Large intestine (tissue), 3 donors: ENCODE results near the gene CFAP141. TPM values are rescaled to one million over a fixed set of nuclear protein-coding genes. Genes with fewer than 3 reads are reported as not detected.
A peak's percentile ranks its signal among the peaks of the same experiment; 100 is the strongest.

ENCODE experiments used
- DNase-seq, 2 donors: peaks; one replicate each; pipeline versions ENCODE4 v3.0.0 to v3.0.0-alpha.2; 2013
- H3K27ac ChIP-seq: one replicate; pipeline ENCODE4 v1.5.1; 2013; ENCODE audit warnings: low read length
- H3K27me3 ChIP-seq: 2 replicates; pipeline ENCODE4 v1.6.1; 2013; ENCODE audit warnings: low read length; ENCODE audit not compliant: control insufficient read depth, insufficient read depth
- H3K36me3 ChIP-seq: 2 replicates; pipeline ENCODE4 v1.6.1; 2013; ENCODE audit warnings: low read length; ENCODE audit not compliant: control insufficient read depth, insufficient read depth
- H3K4me1 ChIP-seq: one replicate; pipeline ENCODE4 v1.6.1; 2013; ENCODE audit warnings: low read length; ENCODE audit not compliant: control insufficient read depth, insufficient read depth
- H3K4me3 ChIP-seq: one replicate; pipeline ENCODE4 v1.5.1; 2013; ENCODE audit warnings: low read length
- H3K9me3 ChIP-seq: one replicate; pipeline ENCODE4 v1.6.1; 2013; ENCODE audit warnings: mild to moderate bottlenecking, low read depth, low read length, moderate library complexity; ENCODE audit not compliant: control insufficient read depth
- WGBS: methylation state at CpG from one replicate; pipeline ENCODE4 v1.1.5; 2013; ENCODE audit warnings: low lambda C conversion rate; ENCODE audit not compliant: insufficient coverage; 5-methylcytosine and 5-hydroxymethylcytosine counted together
- polyA plus RNA-seq: library from polyadenylated mRNA; unstranded; fragments of 120-200 nt; gene quantifications from one replicate; pipeline ENCODE4 v1.2.1, GENCODE V29; 2013

Gene CFAP141
- polyA plus RNA-seq, 1 donor = not detected

DNA sequence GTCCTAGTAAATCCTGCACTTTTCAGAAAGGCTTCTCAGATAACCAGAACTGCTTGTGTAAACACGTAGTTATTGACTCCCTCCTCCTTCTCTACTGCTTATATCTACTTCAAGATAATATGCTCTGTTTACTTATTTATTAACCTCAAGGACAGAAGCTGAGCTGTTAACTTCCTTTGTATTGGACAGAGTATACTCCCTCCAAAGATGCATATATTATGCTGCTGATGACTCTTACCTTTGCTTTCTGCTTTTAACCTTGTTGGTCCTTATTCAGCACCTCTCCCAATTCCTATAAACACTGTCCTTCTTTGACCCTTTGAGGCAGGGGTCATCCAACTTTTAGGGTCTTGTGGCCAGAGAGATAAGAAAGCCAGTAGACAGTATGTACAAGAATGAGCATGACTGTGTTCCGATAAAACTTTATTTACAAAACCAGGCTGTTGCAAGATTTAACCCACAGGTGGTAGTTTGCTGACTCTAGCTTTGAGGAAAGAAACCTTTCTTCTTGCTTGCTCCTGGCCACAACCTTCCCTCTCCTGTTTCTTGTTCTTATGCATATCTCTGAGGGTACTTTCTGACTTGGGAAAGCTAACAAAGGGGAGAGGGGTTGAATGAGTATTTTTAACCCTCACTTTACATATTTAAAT lies 19.2 kb downstream of the CFAP141 start:
- peak in 1 of 2 donors; percentile 27 for DNase-seq
- WGBS = 0% methylated on average over 1 of the region's 2 CpGs
- no peaks in the 10 kb centered on the region for H3K9me3 ChIP-seq
- peaks cover 3% of the 10 kb centered on the region for H3K4me1 ChIP-seq
- H3K27me3 ChIP-seq = peaks cover 11% of the 10 kb centered on the region
- H3K36me3 ChIP-seq = no peaks in the 10 kb centered on the region
- H3K27ac ChIP-seq = no peak overlapping the region
- H3K4me3 ChIP-seq = no peak overlapping the region

DNA sequence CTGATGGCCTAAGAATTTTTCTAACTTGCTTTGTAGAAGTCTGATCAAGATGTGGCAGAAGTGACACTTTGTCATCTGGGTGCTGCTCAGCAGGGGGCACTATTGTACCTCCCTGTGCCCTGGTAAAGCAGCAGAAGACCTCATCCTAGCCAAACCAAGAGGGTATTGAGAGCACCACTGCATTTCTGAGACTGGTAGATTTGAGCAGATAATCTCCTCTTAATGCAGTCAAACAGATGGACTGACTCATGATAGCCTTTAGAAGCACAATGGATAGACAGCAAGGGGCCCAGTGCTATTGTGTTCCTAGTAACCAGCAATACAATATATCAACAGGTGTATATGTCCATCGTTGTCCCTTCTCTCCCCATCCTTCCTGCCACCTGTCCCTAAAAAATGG lies 20.0 kb downstream of the CFAP141 start:
- Histone ChIP-seq H3K4me3 (no peak overlapping the region), H3K4me1 (peaks cover 7% of the 10 kb centered on the region), H3K27ac (no peak overlapping the region), H3K36me3 (no peaks in the 10 kb centered on the region), H3K27me3 (peaks cover 6% of the 10 kb centered on the region), H3K9me3 (no peaks in the 10 kb centered on the region)
- no CpG with 5 or more reads among the region's 1 CpG for WGBS
- DNase-seq = peak; percentile 46 to 51

DNA sequence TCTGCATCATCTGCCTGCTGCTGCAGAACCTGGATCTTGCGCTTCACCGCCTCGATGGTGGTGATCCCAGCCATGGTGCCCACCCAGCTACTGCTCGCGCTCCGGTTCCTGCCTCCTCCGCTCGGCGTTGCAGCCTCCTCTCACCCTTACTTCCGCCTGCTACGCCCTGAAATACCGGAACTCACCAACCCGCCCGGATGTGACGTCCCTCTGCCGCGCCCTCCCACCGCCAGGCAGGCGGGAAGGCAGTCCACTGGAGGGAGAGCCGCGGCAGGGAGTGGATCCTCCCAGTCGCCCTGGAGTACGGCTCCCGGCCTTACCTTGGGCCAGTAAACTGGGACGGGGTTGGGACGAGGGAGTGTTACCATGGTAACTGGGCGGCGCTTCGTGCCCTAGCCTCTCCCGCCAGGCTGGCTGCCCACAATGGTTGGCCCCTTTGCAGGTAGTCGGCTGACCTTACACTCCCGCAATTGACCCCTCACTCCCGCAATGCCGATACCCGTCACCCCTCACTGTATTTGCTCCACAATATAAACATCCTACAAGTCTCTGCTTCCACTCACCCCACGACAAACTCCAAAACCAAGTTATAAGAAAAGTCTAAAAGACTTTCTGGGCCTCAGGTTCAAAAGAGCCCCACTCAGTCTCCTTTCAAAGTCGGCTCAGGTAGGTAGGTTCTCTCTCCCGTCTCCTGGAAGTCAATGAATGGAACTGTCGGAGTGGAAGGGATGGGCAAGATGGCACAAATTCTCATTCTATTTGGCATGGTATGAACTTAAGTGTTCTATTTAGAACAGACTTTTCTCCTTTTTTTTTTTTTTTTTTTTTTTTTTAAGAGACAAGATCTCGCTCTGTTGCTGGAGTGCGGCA lies 22.9 kb downstream of the CFAP141 start:
- peaks cover 32% of the 10 kb centered on the region for H3K4me1 ChIP-seq
- no peaks in the 10 kb centered on the region for H3K9me3 ChIP-seq
- peak overlapping the region; percentile 91 for H3K4me3 ChIP-seq
- peak; percentile 98 for DNase-seq
- WGBS = no CpG with 5 or more reads among the region's 41 CpGs
- no peaks in the 10 kb centered on the region for H3K36me3 ChIP-seq
- H3K27ac ChIP-seq = peak overlapping the region; percentile 99
- no peaks in the 10 kb centered on the region for H3K27me3 ChIP-seq

DNA sequence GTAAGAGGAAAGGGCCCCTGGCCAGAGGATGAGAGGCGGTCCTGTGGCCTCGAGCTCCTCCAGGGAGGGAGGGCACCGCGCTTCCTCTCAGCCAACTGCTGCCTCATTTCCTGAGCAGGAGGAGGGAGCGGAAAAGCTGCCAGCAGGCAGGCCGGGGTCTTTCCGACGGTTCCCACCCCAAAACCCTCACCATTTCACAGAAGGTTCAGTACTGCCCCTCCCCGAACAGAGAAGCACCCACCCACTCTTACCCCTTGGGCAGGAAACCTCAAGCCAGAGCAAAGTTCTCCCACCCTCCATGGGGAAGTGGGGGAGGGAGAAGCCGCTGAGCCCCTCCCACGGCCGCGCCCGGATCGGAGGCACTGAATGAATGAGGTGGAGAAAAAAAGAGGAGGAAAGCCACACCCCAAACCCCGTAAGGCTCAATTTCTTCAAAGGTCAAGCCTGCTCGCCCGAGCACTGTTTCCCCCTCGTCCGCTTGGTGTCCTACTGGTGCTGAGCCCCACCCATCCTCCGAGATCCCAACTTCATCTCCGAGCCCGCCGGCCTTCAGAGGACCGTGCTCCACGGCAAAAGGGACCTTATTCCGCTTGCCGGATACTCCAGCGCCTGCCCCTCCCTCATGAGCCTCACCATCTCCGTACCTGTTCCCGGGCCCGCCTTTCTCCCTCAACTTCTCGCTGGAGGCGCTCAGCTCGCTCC lies 23.6 kb downstream of the CFAP141 start:
- WGBS = no CpG with 5 or more reads among the region's 35 CpGs
- Histone ChIP-seq H3K27me3 (no peaks in the 10 kb centered on the region), H3K4me3 (peak overlapping the region; percentile 91), H3K27ac (peak overlapping the region; percentile 99), H3K9me3 (no peaks in the 10 kb centered on the region), H3K4me1 (peaks cover 36% of the 10 kb centered on the region), H3K36me3 (peaks cover 3% of the 10 kb centered on the region)
- DNase-seq = peak; percentile 88 to 89

DNA sequence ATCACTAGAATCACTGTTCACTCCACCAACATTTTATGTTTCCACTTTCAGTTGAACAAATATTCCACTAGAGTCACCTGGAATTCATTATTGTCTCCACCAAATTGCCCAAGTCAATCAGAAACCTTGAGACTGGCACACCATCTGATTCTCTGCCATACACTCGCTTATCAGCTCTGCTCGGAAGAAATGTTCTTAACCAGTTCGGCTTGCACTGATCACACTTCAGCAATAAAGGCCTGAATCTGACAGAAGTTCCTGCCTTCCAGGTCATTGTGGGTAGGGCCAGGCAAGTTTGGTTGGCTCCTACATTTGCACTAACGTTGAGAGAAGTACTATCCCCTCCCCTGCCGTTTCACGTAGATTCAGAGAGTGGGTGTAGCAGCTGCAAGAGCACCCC lies 24.2 kb downstream of the CFAP141 start:
- no peaks in the 10 kb centered on the region for H3K9me3 ChIP-seq
- H3K27me3 ChIP-seq = no peaks in the 10 kb centered on the region
- H3K4me1 ChIP-seq = peaks cover 40% of the 10 kb centered on the region
- peak overlapping the region; percentile 91 for H3K4me3 ChIP-seq
- no CpG with 5 or more reads among the region's 6 CpGs for WGBS
- H3K27ac ChIP-seq = peak overlapping the region; percentile 99
- peak in 1 of 2 donors; percentile 94 for DNase-seq
- peaks cover 3% of the 10 kb centered on the region for H3K36me3 ChIP-seq

DNA sequence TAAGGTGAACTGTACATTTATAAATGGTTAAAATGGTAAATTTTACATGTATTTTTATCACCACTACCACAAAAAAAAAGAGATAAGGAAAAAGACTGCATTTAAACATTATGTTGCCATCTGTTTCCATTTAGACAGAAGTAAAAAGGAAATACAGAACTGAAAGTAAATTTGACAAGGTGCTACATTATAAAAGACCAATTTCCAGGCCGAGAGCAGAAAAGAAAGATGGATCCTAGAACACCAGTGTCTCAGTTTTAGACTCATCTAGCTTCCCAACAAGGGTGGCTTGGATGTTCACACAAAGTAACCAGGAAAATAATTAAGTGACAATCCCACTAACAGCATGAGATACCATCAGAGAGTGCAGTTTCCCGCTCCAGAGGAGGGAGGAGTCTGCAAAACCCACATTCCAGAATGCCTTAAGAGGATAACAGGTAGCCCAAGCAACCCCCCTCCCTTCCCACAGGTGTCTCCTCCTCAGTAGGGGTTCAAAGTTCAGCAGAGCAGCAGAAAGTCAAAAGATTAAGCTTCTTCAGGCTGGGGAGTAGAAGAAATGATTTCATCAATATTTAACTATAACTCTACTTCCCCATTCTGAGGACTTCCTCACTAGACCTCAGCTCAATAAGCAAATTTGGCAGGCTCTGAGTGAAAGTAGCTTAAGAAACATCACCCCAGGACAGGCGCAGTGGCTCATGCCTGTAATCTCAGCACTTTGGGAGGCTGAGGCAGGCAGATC lies 26.0 kb downstream of the CFAP141 start:
- DNase-seq = peak; percentile 71 to 82
- H3K36me3 ChIP-seq = peaks cover 11% of the 10 kb centered on the region
- H3K4me1 ChIP-seq = peaks cover 42% of the 10 kb centered on the region
- no peak overlapping the region for H3K4me3 ChIP-seq
- peak overlapping the region; percentile 99 for H3K27ac ChIP-seq
- no peaks in the 10 kb centered on the region for H3K9me3 ChIP-seq
- no CpG with 5 or more reads among the region's 3 CpGs for WGBS
- H3K27me3 ChIP-seq = no peaks in the 10 kb centered on the region

DNA sequence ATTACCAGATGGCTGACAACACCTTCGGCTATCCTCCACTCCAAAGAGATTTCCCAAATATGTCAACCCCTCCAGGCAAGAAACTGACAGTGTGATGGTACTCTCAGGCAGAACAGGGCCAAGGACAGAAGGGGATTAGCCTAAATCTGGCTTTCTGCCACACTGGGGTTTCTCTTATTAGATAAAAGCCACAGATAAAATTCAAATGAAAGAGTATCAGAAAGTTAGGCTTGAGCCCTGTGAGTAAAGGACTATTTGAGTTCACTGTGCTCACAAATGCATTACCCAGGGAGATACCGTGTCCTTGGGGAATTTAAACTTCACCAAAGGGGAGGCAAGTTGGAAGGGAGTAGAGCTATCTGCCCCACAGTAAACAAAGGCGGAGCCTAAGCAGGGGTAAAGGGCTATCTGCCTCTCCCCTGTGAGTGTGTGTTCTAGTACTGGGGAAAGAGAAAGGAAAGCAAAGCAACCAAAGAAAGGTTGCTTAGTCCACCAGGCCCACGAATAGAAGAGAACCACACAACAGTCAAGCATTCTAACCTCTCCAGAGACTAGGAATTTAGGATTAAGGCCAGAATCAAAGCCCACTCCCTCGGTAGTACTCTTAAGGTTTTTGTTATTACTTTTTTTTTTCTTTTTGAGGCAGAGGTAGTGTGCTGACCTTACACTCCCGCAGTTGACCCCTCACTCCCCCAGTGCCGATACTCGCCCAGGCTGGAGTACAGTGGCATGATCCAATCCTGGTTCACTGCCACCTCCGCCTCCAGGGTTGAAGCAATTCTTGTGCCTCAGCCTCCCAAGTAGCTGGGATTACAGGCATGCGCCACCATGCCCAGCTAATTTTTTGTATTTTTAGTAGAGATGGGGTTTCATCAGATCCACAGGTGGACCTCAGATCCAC lies 27.0 kb downstream of the CFAP141 start:
- no peaks in the 10 kb centered on the region for H3K9me3 ChIP-seq
- peak overlapping the region; percentile 0 for H3K4me3 ChIP-seq
- DNase-seq = peak; percentile 54 to 81
- WGBS = 40% methylated on average over 1 of the region's 10 CpGs
- H3K36me3 ChIP-seq = peaks cover 16% of the 10 kb centered on the region
- peak overlapping the region; percentile 99 for H3K27ac ChIP-seq
- H3K4me1 ChIP-seq = peaks cover 42% of the 10 kb centered on the region
- H3K27me3 ChIP-seq = no peaks in the 10 kb centered on the region

DNA sequence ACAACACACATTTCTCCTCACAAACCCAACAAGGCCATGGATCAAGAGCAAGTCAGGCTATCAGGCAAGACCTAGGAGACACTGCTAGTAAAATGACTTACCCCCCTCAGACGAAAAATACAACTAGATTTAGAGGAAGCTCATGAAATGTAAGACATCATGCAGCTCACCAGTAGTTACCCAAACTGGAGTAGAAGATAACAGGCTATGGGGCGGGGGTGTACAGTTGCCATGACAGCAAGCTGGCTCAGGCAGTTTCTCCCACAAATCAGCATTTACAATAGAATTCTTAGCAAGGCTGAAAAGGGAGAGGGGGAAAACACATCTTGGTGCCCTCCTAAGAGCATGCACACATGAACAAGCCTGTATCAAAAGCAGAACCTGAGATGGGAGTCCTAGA lies 28.1 kb downstream of the CFAP141 start:
- Histone ChIP-seq H3K9me3 (no peaks in the 10 kb centered on the region), H3K4me1 (peaks cover 42% of the 10 kb centered on the region), H3K4me3 (no peak overlapping the region), H3K27me3 (no peaks in the 10 kb centered on the region), H3K27ac (no peak overlapping the region), H3K36me3 (peaks cover 22% of the 10 kb centered on the region)
- DNase-seq = no peak
- WGBS = no CpG with 5 or more reads among the region's 2 CpGs

DNA sequence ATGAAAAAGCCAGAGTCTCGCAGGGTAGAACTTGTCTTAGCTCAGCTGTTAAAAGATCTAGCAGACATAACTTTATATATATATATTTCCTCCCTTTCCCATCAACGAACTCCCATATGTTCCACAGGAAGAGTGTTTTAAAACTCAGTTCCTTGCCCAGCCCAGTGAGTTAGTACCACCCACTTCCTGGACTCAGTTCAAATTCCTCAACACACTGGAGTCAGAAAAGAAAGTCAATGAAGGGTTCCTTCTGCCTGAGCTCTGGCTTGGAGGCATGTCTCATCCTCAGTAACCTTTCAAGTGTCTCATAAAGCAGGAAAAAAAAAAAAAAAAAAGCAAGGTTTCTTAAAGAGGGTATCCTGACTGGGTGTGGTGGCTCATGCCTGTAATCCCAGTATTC lies 29.8 kb downstream of the CFAP141 start:
- Histone ChIP-seq H3K36me3 (peaks cover 38% of the 10 kb centered on the region), H3K9me3 (no peaks in the 10 kb centered on the region), H3K4me1 (peaks cover 40% of the 10 kb centered on the region), H3K27ac (no peak overlapping the region), H3K27me3 (no peaks in the 10 kb centered on the region), H3K4me3 (no peak overlapping the region)
- peak; percentile 34 to 60 for DNase-seq
- no CpG with 5 or more reads among the region's 2 CpGs for WGBS
